Measurements from ENCODE around the gene CNGA2. TPM values are rescaled to one million over a fixed set of nuclear protein-coding genes. Genes with fewer than 3 reads are reported as not detected.
A peak's percentile ranks its signal among the peaks of the same experiment; 100 is the strongest.

Gene CNGA2
- total and polyA plus RNA-seq, 12 donors, result not detected

DNA sequence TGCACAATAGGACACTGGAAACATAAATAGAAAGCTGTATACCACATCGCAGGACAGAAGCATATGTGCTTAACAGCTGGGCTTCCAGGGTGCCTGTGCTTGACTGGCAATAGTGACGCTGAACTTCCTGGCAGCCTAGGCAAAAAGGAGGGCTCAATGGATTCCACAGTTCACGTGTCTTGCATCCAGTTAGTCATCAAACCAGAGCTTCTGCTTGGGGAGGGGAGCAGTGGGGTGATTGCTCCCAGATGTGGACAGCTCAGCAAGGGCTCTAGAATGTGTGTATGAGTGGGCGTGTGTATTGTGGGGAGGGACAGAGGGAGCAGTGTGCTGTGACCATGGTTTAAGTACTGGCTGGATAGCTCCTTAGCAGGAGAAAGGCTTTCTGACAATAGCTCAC lies 37.0 kb upstream of the CNGA2 start:
- Histone ChIP-seq H3K27me3 (peaks cover 0 to 27% (median 0%) of the 10 kb centered on the region in 7 donors), H3K4me3 (no peak overlapping the region), H3K9me3 (no peaks in the 10 kb centered on the region), H3K27ac (no peak overlapping the region), H3K4me1 (peaks cover 0 to 4% (median 0%) of the 10 kb centered on the region in 9 donors), H3K36me3 (no peaks in the 10 kb centered on the region)
- WGBS, 2 donors, result 39 to 54% methylated on average over 4 of the region's 4 CpGs
- peak in 5 of 8 donors; percentile 33 to 61 (median 59) for ATAC-seq
- TF ChIP-seq, protein P1, sequence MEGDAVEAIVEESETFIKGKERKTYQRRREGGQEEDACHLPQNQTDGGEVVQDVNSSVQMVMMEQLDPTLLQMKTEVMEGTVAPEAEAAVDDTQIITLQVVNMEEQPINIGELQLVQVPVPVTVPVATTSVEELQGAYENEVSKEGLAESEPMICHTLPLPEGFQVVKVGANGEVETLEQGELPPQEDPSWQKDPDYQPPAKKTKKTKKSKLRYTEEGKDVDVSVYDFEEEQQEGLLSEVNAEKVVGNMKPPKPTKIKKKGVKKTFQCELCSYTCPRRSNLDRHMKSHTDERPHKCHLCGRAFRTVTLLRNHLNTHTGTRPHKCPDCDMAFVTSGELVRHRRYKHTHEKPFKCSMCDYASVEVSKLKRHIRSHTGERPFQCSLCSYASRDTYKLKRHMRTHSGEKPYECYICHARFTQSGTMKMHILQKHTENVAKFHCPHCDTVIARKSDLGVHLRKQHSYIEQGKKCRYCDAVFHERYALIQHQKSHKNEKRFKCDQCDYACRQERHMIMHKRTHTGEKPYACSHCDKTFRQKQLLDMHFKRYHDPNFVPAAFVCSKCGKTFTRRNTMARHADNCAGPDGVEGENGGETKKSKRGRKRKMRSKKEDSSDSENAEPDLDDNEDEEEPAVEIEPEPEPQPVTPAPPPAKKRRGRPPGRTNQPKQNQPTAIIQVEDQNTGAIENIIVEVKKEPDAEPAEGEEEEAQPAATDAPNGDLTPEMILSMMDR (IDR thresholded peaks at IDR 0.05), result no peak
- intact Hi-C loops (cut with DNase I), result no loop called here
- DNase-seq, result no peak

DNA sequence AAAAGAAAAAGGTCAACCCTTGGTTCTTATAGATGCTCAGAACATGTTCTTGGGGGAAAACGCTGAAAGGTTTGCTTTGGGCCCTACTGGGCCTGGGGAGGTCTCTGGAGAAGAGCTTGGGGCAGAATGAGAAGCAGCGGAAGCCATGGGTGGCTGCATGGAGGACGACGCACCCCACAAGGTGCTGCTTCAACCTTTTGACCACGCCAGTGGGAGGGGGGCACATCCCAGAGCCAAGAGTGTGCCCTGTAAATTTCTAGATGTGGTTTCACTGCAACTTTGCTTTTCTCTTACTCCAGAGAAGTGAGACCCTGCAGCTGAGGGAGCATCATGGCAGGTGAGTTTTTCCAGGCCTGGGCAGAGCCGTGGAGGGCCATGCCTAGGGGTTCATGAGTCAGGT lies 36.1 kb upstream of the CNGA2 start:
- Histone ChIP-seq H3K4me3 (no peak overlapping the region), H3K9me3 (no peaks in the 10 kb centered on the region), H3K4me1 (peaks cover 0 to 11% (median 6%) of the 10 kb centered on the region in 9 donors), H3K27me3 (peaks cover 0 to 27% (median 0%) of the 10 kb centered on the region in 7 donors), H3K36me3 (no peaks in the 10 kb centered on the region), H3K27ac (no peak overlapping the region)
- TF ChIP-seq, protein P1 (IDR thresholded peaks at IDR 0.05), result no peak
- DNase-seq (no peak), ATAC-seq (no peak)
- 91 to 99% methylated on average over 6 of the region's 6 CpGs for WGBS, 2 donors
- intact Hi-C loops (cut with DNase I), result no loop called here

DNA sequence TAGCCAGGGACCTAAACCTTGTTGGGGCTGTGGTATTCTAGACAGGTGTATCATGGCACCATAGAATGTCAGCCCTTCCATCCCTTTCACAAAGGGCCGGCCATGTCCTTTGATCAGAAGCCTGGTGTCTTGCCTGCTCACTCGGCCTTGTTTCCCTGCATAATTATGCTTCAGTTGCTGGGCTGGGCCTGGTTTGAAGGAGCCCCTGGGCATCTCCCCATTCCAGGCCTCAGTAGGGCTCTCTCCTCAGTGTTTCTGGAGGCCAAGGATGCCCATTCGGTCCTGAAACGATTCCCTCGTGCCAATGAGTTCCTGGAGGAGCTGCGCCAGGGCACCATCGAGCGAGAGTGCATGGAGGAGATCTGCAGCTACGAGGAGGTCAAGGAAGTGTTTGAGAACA lies 34.8 kb upstream of the CNGA2 start:
- TF ChIP-seq, protein P1 (IDR thresholded peaks at IDR 0.05), result no peak
- DNase-seq (no peak), ATAC-seq (no peak)
- intact Hi-C loops (cut with DNase I), result loop anchor here in 1 of 10 donors (5.0 kb wide), 1 partner anchor 948 kb away; no protein-coding TSS in a partner anchor
- Histone ChIP-seq H3K9me3 (no peaks in the 10 kb centered on the region), H3K4me3 (no peak overlapping the region), H3K4me1 (peaks cover 0 to 17% (median 7%) of the 10 kb centered on the region in 9 donors), H3K27me3 (peaks cover 0 to 23% (median 0%) of the 10 kb centered on the region in 7 donors), H3K36me3 (no peaks in the 10 kb centered on the region), H3K27ac (no peak overlapping the region)
- WGBS, 2 donors, result 94 to 98% methylated on average over 9 of the region's 9 CpGs

DNA sequence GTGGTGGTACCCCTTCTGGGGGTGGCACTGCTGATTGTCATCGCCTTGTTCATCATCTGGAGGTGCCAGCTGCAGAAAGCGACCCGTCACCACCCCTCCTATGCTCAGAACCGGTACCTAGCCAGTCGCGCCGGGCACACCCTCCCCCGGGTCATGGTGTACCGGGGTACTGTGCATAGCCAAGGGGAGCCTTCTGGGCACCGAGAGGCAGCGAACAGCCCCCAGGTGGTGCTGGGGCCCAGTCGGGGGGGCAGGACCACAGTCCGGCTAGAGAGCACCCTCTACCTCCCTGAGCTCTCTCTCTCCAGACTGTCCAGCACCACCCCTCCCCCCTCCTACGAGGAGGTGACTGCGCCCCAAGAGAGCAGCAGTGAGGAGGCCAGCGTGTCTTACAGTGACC lies 34.0 kb upstream of the CNGA2 start:
- ATAC-seq (no peak), DNase-seq (no peak)
- no peaks in the 10 kb centered on the region for H3K9me3 ChIP-seq
- intact Hi-C loops (cut with DNase I), result loop anchor here in 1 of 10 donors (5.0 kb wide), 1 partner anchor 947 kb away; no protein-coding TSS in a partner anchor
- 94 to 95% methylated on average over 14 to 16 of the region's 16 CpGs for WGBS, 2 donors
- H3K27me3 ChIP-seq, result peaks cover 0 to 19% (median 0%) of the 10 kb centered on the region in 7 donors
- no peak overlapping the region for H3K27ac ChIP-seq
- TF ChIP-seq, protein P1 (IDR thresholded peaks at IDR 0.05), result no peak
- no peak overlapping the region for H3K4me3 ChIP-seq
- peaks cover 0 to 17% (median 7%) of the 10 kb centered on the region in 9 donors for H3K4me1 ChIP-seq
- H3K36me3 ChIP-seq, result no peaks in the 10 kb centered on the region

All from heart right ventricle (tissue), 16 donors.